GM12872 (cell line): Measurements from ENCODE around the gene SERPINB6.

Experiments
- TF ChIP-seq, protein P1 (sequence below): IDR thresholded peaks from 3 replicates; pipeline ENCODE4 v1.5.1; 2011; ENCODE audit warnings: low read depth, mild to moderate bottlenecking, low read length, moderate library complexity; ENCODE audit not compliant: insufficient read depth

Gene SERPINB6

GRCh38 chr6:3013901-3014674, 42.7 kb upstream of the SERPINB6 start:
- TF ChIP-seq, protein P1, sequence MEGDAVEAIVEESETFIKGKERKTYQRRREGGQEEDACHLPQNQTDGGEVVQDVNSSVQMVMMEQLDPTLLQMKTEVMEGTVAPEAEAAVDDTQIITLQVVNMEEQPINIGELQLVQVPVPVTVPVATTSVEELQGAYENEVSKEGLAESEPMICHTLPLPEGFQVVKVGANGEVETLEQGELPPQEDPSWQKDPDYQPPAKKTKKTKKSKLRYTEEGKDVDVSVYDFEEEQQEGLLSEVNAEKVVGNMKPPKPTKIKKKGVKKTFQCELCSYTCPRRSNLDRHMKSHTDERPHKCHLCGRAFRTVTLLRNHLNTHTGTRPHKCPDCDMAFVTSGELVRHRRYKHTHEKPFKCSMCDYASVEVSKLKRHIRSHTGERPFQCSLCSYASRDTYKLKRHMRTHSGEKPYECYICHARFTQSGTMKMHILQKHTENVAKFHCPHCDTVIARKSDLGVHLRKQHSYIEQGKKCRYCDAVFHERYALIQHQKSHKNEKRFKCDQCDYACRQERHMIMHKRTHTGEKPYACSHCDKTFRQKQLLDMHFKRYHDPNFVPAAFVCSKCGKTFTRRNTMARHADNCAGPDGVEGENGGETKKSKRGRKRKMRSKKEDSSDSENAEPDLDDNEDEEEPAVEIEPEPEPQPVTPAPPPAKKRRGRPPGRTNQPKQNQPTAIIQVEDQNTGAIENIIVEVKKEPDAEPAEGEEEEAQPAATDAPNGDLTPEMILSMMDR, result no peak

DNA sequence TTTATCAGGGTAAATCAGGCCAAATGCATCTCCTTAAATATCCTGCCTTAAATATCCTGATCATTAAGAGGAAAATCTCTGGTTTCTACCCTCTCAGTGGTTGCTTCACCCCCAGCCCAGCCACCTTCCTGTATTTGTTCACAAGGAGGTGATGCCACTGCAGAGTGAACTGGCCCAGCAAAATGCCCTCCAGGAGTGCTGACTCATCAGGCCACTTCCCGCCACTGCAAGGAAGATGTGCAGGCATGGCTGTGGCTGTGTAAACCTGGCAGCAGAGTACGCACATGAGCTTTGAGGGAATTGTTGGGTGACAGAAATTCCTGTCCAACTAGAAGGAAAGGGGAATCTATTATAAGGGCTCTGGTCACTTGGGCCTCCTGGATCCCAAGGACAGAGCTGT, 42.1 kb upstream of the SERPINB6 start:
- TF ChIP-seq, protein P1, result no peak

DNA sequence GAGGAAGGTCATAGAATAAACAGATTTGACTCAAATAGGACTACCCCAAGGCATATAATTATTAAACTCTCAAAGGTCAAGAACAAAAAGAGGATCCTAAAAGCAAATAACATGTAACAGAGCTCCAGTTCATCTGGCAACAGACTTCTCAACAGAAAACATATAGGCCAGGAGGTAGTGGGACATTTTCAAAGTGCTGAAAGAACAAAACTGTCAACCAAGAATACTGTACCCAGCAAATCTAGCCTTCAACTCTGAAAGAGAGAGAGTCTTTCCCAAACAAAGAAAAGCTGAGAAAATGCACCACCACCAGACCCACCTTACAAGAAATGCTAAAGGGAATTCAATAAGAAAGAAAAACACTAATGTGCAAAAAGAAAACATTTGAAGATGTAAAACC, 40.2 kb upstream of the SERPINB6 start:
- TF ChIP-seq, protein P1, result no peak

DNA sequence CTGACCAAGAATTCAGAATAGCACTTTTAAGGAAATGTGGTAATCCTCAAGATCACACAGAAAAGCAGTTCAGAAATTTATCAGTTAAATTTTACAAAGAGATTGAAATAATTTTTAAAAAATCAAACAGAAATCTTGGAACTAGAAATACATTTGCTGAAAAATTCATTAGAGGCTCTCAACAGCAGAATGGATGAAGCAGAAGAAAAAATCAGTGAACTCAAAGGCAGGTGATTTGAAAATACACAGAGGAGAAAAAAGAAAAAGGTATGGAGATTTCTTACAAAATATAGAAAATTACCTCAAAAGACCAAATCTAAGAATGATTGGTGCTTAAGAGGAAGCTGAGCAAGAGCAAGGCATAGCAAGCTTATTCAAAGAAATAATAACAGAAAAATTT, 39.8 kb upstream of the SERPINB6 start:
- TF ChIP-seq, protein P1, result no peak

GRCh38 chr6:3009930-3010329, 38.6 kb upstream of the SERPINB6 start:
- TF ChIP-seq, protein P1, result no peak

GRCh38 chr6:3007571-3007970, 36.2 kb upstream of the SERPINB6 start:
- TF ChIP-seq, protein P1, result no peak

GRCh38 chr6:3006476-3006875, 35.1 kb upstream of the SERPINB6 start:
- TF ChIP-seq, protein P1, result no peak

- TF ChIP-seq, protein P1, result no peak
Observed at GRCh38 chr6:3005874-3006273, 34.5 kb upstream of the SERPINB6 start.
